Right atrium auricular region (tissue), 2 donors: ENCODE data around the gene PROM2. TPM values are rescaled to one million over a fixed set of nuclear protein-coding genes. Genes with fewer than 3 reads are reported as not detected.

Source experiments
- DNase-seq: peaks from one replicate; pipeline ENCODE4 v3.0.0-alpha.2; 2019; ENCODE audit warnings: low spot score
- H3K27ac ChIP-seq, 2 donors: fragments of 200-600 bp; sonication (generic); 1 replicate in 1 of 2; 2 replicates in 1 of 2; pipeline ENCODE4 v1.5.1; 2016 to 2019
- H3K27me3 ChIP-seq, 2 donors: fragments of 200-600 bp; sonication (generic); one replicate each; pipeline versions ENCODE4 v1.5.1 to v1.6.0; 2017 to 2019
- H3K36me3 ChIP-seq: fragments of 200-600 bp; sonication (generic); one replicate; pipeline ENCODE4 v1.5.1; 2016
- H3K4me1 ChIP-seq, 2 donors: fragments of 200-600 bp; sonication (generic); one replicate each; pipeline versions ENCODE4 v1.5.1 to v1.6.0; 2017 to 2019
- H3K4me3 ChIP-seq, 2 donors: fragments of 200-600 bp; sonication (generic); 1 replicate in 1 of 2; 2 replicates in 1 of 2; pipeline ENCODE4 v1.5.1; 2017 to 2019; ENCODE audit warnings: mild to moderate bottlenecking in 1 of 2, moderate library complexity in 1 of 2
- H3K9me3 ChIP-seq, 2 donors: fragments of 200-600 bp; sonication (generic); one replicate each; pipeline ENCODE4 v1.5.1; 2019
- total RNA-seq, 2 donors: library from RNA; depleted of rRNA; stranded (reverse); fragments of >200 nt; gene quantifications; one replicate each; pipeline ENCODE4 v1.1.0, GENCODE V29; 2016
- TF ChIP-seq, protein P1 (sequence below), 2 donors: fragments of 200-600 bp; sonication (generic); IDR thresholded peaks; one replicate each; pipeline ENCODE4 v1.5.1; 2019; ENCODE audit warnings: antibody characterized with exemption in 2 of 2

The PROM2 gene
- total RNA-seq, 2 donors from 2014 or later: 0.11 to 0.35 TPM

DNA sequence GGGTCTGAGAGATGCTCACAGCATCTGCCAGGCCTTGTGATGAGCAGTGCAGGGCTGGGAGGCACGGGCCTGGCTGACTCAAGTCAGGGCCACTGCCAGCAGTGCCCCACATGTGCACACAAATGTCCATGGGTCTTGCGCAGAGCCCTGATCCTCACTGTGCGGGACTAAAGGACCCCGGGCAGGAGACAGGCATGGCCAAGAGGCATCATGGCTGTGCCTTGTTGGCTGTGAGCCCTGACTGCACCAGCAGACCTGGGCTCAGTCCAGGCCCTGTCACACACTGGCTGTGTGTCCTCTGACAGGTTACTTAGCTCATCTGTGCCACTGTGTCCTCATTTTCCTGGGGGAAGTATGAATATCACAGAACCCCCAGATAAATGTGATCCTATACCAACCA, 26.9 kb downstream of the PROM2 start:
- no peaks in the 10 kb centered on the region for H3K27me3 ChIP-seq
- no peaks in the 10 kb centered on the region for H3K4me1 ChIP-seq
- DNase-seq: no peak

DNA sequence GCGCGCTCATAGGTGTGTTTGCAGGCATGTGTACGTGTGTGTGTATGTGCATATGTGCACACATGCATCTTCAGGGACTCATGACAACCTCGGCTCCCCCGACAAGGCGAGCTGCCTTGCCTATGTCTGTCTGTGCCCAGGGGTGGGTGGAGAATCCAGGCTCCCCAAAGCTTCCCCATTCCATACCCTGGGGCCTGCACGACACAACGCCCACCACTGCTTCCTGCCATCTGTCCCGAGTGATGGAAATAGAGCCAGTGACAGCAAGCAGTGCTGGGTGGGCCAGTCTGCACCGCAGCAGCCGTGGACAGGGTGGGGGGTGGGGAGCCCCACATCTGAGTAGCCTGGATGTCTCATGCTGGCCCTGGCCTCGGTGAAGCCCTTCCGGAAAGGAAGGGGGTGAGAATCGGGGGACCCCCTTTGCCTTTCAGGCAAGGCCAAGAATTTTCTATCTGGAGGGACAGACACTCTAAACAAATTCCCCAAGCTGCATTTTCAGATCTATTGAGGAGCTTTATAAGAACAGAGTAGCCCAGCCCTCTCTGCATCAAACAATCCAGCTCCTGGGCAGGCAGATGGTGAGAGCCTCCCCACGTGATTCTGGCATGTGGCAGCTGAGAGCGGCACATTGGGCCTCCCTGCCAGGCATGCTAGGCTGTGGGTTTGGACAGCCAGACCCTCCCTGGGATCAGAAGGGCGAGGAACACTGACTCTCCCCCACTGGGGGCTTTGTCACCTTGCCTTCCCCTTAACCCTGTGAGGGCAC, 27.8 kb downstream of the PROM2 start:
- Histone ChIP-seq H3K4me1 (no peaks in the 10 kb centered on the region), H3K27ac (no peak overlapping the region), H3K4me3 (no peak overlapping the region), H3K27me3 (no peaks in the 10 kb centered on the region), H3K9me3 (no peaks in the 10 kb centered on the region), H3K36me3 (no peaks in the 10 kb centered on the region)
- TF ChIP-seq, protein P1, sequence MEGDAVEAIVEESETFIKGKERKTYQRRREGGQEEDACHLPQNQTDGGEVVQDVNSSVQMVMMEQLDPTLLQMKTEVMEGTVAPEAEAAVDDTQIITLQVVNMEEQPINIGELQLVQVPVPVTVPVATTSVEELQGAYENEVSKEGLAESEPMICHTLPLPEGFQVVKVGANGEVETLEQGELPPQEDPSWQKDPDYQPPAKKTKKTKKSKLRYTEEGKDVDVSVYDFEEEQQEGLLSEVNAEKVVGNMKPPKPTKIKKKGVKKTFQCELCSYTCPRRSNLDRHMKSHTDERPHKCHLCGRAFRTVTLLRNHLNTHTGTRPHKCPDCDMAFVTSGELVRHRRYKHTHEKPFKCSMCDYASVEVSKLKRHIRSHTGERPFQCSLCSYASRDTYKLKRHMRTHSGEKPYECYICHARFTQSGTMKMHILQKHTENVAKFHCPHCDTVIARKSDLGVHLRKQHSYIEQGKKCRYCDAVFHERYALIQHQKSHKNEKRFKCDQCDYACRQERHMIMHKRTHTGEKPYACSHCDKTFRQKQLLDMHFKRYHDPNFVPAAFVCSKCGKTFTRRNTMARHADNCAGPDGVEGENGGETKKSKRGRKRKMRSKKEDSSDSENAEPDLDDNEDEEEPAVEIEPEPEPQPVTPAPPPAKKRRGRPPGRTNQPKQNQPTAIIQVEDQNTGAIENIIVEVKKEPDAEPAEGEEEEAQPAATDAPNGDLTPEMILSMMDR (IDR thresholded peaks at IDR 0.05): no peak
- no peak for DNase-seq

More for the DNA sequence above, 26.9 kb downstream of the PROM2 start:
- Histone ChIP-seq H3K27ac (no peak overlapping the region), H3K4me3 (no peak overlapping the region), H3K9me3 (no peaks in the 10 kb centered on the region), H3K36me3 (no peaks in the 10 kb centered on the region)
- TF ChIP-seq, protein P1 (IDR thresholded peaks at IDR 0.05): no peak

DNA sequence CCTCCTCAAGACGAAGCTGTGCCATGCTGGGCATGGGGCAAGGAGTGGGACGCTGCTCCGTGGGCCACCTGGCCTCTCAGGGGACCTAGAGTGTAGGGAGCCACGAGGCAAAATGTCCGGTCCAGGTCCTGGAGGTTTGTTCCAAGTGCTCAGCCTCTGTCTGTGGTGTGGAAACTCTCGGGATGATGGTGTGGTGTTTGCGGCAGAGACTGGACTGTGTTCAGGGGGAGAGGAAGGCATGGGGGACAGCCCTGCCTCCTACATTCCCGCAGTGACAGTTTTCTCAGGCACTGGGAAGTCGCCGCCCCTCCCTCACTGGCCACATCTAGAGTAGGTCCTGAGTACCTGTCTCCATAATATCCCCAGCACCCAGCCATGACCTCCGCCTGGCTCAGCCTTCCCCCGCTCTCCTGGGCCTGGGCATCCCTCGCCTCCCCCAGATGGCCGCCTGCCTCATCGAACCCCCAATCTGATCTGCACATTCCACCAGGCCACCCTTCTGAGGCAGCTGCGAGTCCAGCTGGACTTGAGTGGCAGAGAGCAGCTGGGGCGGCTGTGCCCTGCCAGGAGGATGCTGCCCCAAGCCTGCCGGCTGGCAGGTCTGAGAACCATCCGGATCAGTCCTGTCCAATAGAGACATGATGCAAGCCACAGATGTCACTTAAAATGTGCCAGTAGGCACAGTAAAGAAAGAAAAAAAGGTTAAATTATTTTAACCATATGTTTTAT, 29.1 kb downstream of the PROM2 start:
- no peak for DNase-seq
- H3K4me1 ChIP-seq: no peaks in the 10 kb centered on the region
- no peak overlapping the region for H3K4me3 ChIP-seq
- no peaks in the 10 kb centered on the region for H3K27me3 ChIP-seq
- H3K36me3 ChIP-seq: no peaks in the 10 kb centered on the region
- TF ChIP-seq, protein P1 (IDR thresholded peaks at IDR 0.05): no peak
- H3K27ac ChIP-seq: no peak overlapping the region
- H3K9me3 ChIP-seq: no peaks in the 10 kb centered on the region

DNA sequence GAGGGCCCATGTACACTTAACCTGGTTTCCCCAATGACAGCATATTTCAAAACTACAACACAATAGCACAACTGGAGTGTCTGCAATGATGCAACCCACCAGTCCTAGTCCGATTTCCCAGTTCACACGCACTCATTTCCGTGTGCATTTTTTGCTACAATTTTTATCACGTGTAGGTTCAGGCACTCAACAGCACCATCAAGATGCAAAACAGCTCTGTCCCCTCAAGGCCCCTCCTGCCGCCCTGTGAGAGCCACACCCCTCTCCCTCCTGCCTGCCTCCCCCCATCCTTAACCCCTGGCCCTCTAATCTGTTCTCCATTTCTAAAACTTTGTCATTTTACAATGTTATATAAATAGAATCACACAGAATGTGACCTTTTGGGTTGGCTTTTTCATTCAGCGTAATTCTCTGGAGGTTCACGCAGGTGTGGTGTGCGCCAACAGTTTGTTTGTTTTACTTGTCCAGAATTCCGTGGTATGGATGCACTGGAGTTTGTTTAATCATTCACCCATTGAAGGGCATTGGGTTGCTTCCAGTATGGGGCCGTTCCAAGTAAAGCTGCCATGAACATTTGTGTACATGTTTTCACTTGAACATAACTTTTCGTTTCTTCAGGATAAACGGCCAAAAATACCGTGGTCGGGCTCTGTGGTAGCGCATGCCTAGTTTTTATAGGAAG, 31.3 kb downstream of the PROM2 start:
- Histone ChIP-seq H3K27me3 (no peaks in the 10 kb centered on the region), H3K4me3 (no peak overlapping the region), H3K4me1 (no peaks in the 10 kb centered on the region), H3K9me3 (no peaks in the 10 kb centered on the region), H3K36me3 (no peaks in the 10 kb centered on the region), H3K27ac (no peak overlapping the region)
- TF ChIP-seq, protein P1 (IDR thresholded peaks at IDR 0.05): no peak
- DNase-seq: no peak

DNA sequence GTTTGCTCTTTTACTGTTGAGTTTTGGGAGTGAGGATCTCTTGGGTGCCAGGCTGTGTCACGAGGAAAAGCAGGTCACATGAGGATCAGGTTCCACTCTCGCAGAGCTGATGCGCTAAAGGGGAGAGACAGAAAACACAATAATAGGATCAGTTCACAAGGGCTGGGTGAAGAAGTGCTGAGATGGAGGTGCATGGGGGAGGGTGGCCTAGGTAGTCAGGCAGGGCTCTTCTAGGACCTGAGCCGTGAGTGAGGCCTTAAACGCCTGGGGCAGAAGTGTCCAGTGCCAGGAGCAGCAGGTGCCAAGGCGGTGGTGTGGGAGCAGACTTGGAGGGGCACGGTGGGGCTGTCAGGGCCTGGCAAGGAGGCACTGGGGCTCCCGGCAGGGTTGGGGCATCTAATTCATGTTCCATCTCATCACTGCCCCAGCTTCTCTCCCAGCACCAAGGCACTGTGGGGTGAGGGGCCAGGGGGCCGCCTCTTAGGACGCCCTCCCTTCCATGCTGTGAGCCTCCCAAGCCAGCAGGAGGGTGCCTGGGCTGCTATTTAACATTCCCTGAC, 32.2 kb downstream of the PROM2 start:
- H3K36me3 ChIP-seq: no peaks in the 10 kb centered on the region
- no peaks in the 10 kb centered on the region for H3K27me3 ChIP-seq
- no peaks in the 10 kb centered on the region for H3K4me1 ChIP-seq
- no peak for DNase-seq
- no peak overlapping the region for H3K4me3 ChIP-seq
- TF ChIP-seq, protein P1 (IDR thresholded peaks at IDR 0.05): no peak
- H3K27ac ChIP-seq: no peak overlapping the region
- H3K9me3 ChIP-seq: no peaks in the 10 kb centered on the region
